Right lobe of liver (tissue), 4 donors: Measurements from ENCODE around the gene UQCC2.

Experiments
- CTCF ChIP-seq, 4 donors: fragments of 200-600 bp in 3 of 4; fragments of 450-650 bp in 1 of 4; IDR thresholded peaks; one replicate each; pipeline versions ENCODE4 v1.5.1 to v1.8.0; 2016 to 2022; ENCODE audit warnings: antibody characterized with exemption in 4 of 4, mild to moderate bottlenecking in 2 of 4
- POLR2A ChIP-seq: fragments of 450-650 bp; IDR thresholded peaks from one replicate; pipeline ENCODE4 v1.6.1; 2017; ENCODE audit warnings: antibody characterized with exemption, mild to moderate bottlenecking
- donor health status: DM: no; HTN: no; CAD: no.
- donor health status: DM: no; HTN: no; CAD: no.
- donor health status: DM: no; HTN: yes; CAD: no.

DNA sequence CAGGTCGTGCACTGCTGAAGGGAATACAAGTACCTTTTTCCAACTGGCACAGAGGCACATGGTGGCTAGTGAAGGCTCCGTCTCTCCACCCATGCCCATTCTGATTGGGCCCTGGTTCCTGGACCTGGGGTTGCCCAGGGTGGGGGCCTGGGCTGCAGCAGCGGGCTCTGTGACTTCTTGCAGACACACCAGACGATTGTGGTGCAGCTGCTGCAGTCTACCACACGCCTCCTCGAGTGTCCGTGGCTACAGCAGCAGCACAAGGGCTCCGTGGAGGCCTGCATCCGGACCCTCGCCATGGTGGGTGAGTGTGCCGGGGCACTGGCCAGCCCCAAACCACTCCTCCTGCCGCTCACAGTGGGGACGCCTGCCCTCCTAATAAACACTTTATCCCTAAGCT lies 29.2 kb downstream of the UQCC2 start:
- no peak for TF ChIP-seq CTCF (IDR thresholded peaks at IDR 0.05)
- no peak for TF ChIP-seq POLR2A
